Parathyroid adenoma (tissue), 2 donors: Measurements from ENCODE around the gene TRMU.

Experiments used
- H2AFZ ChIP-seq: fragments of 300-600 bp; sonication (generic); one replicate; pipeline ENCODE4 v1.7.0; 2017; ENCODE audit warnings: antibody characterized with exemption, mild to moderate bottlenecking
- H3K27ac ChIP-seq: fragments of 300-600 bp; sonication (generic); one replicate; pipeline ENCODE4 v1.7.0; 2017
- H3K27me3 ChIP-seq: fragments of 300-600 bp; sonication (generic); one replicate; pipeline ENCODE4 v1.7.0; 2017; ENCODE audit warnings: low read length; ENCODE audit not compliant: control insufficient read depth, insufficient read depth
- H3K36me3 ChIP-seq: fragments of 300-600 bp; sonication (generic); one replicate; pipeline ENCODE4 v1.7.0; 2017; ENCODE audit warnings: low read length; ENCODE audit not compliant: control insufficient read depth, insufficient read depth
- H3K4me1 ChIP-seq: fragments of 300-600 bp; sonication (generic); one replicate; pipeline ENCODE4 v1.7.0; 2017; ENCODE audit warnings: control low read depth
- H3K4me2 ChIP-seq: fragments of 300-600 bp; sonication (generic); one replicate; pipeline ENCODE4 v1.7.0; 2017; ENCODE audit warnings: low read length
- H3K4me3 ChIP-seq: fragments of 300-600 bp; sonication (generic); one replicate; pipeline ENCODE4 v1.7.0; 2017; ENCODE audit warnings: low read depth, low read length
- H3K79me2 ChIP-seq: fragments of 300-600 bp; sonication (generic); one replicate; pipeline ENCODE4 v1.7.0; 2017; ENCODE audit warnings: control low read depth
- H3K9ac ChIP-seq: fragments of 300-600 bp; sonication (generic); one replicate; pipeline ENCODE4 v1.7.0; 2017; ENCODE audit warnings: mild to moderate bottlenecking
- H3K9me3 ChIP-seq: fragments of 300-600 bp; sonication (generic); one replicate; pipeline ENCODE4 v1.7.0; 2017; ENCODE audit warnings: low read length; ENCODE audit not compliant: control insufficient read depth
- CTCF ChIP-seq: fragments of 300-600 bp; sonication (generic); IDR thresholded peaks from one replicate; pipeline ENCODE4 v1.7.0; 2017; ENCODE audit warnings: antibody characterized with exemption, mild to moderate bottlenecking
- donor health status: primary hyperparathyroidism.

Gene TRMU

GRCh38 chr22:46372686-46373085 is 37.2 kb downstream of the TRMU start:
- H3K4me1 ChIP-seq: no peaks in the 10 kb centered on the region
- no peak overlapping the region for H3K27ac ChIP-seq
- no peak overlapping the region for H3K4me2 ChIP-seq
- H2AFZ ChIP-seq: no peak overlapping the region
- no peak overlapping the region for H3K9ac ChIP-seq
- no peaks in the 10 kb centered on the region for H3K79me2 ChIP-seq
- TF ChIP-seq CTCF: no peak
- H3K27me3 ChIP-seq: no peaks in the 10 kb centered on the region
- no peak overlapping the region for H3K4me3 ChIP-seq
- no peaks in the 10 kb centered on the region for H3K36me3 ChIP-seq
- H3K9me3 ChIP-seq: no peaks in the 10 kb centered on the region

DNA sequence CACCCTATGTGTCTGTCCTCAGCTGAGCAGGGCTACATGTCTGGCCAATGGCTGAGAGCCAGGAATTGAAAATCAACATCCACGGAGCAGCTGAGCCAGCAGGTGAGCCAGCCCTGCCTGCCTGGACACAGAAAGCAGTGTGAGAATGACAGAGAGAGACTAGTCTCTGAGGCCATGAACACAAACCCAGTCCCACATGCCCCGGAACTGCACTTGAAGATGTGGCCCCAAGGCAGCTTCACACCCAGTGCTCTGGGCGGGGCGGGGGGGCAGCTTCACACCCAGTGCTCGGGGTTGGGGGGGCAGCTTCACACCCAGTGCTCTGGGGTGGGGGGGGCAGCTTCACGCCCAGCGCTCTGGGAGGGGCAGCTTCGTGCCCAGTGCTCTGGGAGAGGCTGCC is 37.6 kb downstream of the TRMU start:
- Histone ChIP-seq H3K79me2 (no peaks in the 10 kb centered on the region), H3K27me3 (no peaks in the 10 kb centered on the region), H2AFZ (no peak overlapping the region), H3K4me1 (no peaks in the 10 kb centered on the region), H3K9me3 (no peaks in the 10 kb centered on the region), H3K9ac (no peak overlapping the region), H3K4me3 (no peak overlapping the region), H3K36me3 (no peaks in the 10 kb centered on the region), H3K4me2 (no peak overlapping the region), H3K27ac (no peak overlapping the region)
- no peak for TF ChIP-seq CTCF

GRCh38 chr22:46373921-46374662 is 38.6 kb downstream of the TRMU start:
- H3K27me3 ChIP-seq: no peaks in the 10 kb centered on the region
- no peak for TF ChIP-seq CTCF
- H3K27ac ChIP-seq: no peak overlapping the region

GRCh38 chr22:46374663-46375474 is 39.4 kb downstream of the TRMU start:
- Histone ChIP-seq H3K27ac (no peak overlapping the region), H3K9me3 (no peaks in the 10 kb centered on the region), H2AFZ (no peak overlapping the region), H3K9ac (no peak overlapping the region), H3K4me1 (no peaks in the 10 kb centered on the region), H3K79me2 (no peaks in the 10 kb centered on the region), H3K36me3 (no peaks in the 10 kb centered on the region), H3K27me3 (no peaks in the 10 kb centered on the region), H3K4me2 (no peak overlapping the region), H3K4me3 (no peak overlapping the region)
- TF ChIP-seq CTCF: no peak

More at GRCh38 chr22:46373921-46374662, 38.6 kb downstream of the TRMU start:
- H3K4me3 ChIP-seq: no peak overlapping the region
- H3K9ac ChIP-seq: no peak overlapping the region
- H2AFZ ChIP-seq: no peak overlapping the region
- H3K79me2 ChIP-seq: no peaks in the 10 kb centered on the region
- H3K9me3 ChIP-seq: no peaks in the 10 kb centered on the region
- no peak overlapping the region for H3K4me2 ChIP-seq
- no peaks in the 10 kb centered on the region for H3K4me1 ChIP-seq
- H3K36me3 ChIP-seq: no peaks in the 10 kb centered on the region
